ENCODE results near the gene ITGA2.

DNA sequence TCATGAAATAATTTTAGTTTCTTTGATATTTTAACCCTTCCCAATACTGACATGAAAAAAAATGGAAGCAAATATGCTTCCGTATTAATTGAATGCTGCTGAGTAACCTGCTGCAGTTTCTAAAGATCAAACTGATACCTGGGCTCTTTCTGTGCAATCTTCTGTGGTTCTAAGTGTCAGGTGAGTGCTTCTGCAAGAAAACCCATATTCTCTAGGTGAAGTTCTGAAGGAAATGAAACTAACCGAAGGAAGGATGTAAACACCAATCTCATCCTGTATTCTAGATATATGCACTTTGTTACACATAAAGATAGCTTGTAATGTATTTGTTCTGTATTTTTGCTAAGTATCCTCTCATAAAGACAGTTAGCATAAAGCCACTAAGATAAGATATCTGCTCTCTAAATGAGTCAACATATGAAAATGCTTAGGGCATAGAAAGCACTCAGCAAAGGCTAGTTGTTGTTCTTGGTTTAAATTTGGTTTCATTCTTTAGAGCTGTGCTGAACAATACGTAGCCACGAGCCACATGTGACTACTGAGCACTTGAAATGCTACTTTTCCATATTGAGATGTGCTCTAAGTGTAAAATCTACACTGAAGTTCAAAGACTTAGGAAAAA is 52.0 kb downstream of the ITGA2 start:
- TF ChIP-seq EZH2 (IDR thresholded peaks at IDR 0.05; ENCODE audit: low read depth, low read length, severe bottlenecking) (no peak), RBBP5 (IDR thresholded peaks at IDR 0.05; ENCODE audit: borderline replicate concordance, low read depth, low read length) (no peak), TAF1 (IDR thresholded peaks at IDR 0.05; ENCODE audit: low read depth, low read length) (no peak), POLR2AphosphoS5 (IDR thresholded peaks at IDR 0.05; ENCODE audit: low read depth, low read length) (no peak), JUND (IDR thresholded peaks at IDR 0.05; ENCODE audit: low read length) (no peak), EP300 (IDR thresholded peaks at IDR 0.05; ENCODE audit: borderline replicate concordance in 1 of 2, low read depth in 2 of 2, low read length in 2 of 2) (no peak), KDM5A (IDR thresholded peaks at IDR 0.05; ENCODE audit: low read length) (no peak), GABPA (IDR thresholded peaks at IDR 0.05; ENCODE audit: borderline replicate concordance, insufficient read depth, low read length) (no peak)

Measured in H1 (cell line).